Suprapubic skin (tissue), 3 donors: ENCODE measurements around the gene RBP5.

Experiments used
- POLR2AphosphoS5 ChIP-seq, 3 donors: sonication (generic); formaldehyde crosslinking; IDR thresholded peaks; one replicate each; pipeline ENCODE4 v1.6.1; 2017; ENCODE audit warnings: antibody characterized with exemption in 3 of 3
- TF ChIP-seq, protein P1 (sequence below), 2 donors: fragments of 200-600 bp in 1 of 2; fragments of 450-650 bp in 1 of 2; sonication (generic) in 1 of 2; IDR thresholded peaks; one replicate each; pipeline ENCODE4 v1.5.1; 2016 to 2019; ENCODE audit warnings: antibody characterized with exemption in 2 of 2, mild to moderate bottlenecking in 1 of 2, moderate library complexity in 1 of 2

DNA sequence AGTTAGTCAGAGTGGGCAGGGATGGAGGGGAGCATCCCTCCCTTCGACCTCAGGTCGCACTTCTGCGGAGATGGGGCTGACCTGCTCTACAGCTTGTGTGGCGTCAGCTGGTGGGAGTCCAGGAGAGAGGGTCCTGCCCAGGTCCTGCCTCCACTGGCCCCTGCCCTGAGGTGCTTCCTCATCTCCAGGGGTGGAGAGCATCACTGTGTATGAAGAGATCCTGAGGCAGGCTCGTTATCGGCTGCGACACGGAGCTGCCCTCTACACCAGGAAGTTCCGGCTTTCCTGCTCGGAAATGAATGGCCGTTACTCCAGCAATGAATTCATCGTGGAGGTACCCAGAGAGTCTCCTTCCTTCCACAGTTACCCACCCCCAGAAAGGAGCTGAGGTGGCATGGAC is 21.7 kb upstream of the RBP5 start:
- TF ChIP-seq, protein P1, sequence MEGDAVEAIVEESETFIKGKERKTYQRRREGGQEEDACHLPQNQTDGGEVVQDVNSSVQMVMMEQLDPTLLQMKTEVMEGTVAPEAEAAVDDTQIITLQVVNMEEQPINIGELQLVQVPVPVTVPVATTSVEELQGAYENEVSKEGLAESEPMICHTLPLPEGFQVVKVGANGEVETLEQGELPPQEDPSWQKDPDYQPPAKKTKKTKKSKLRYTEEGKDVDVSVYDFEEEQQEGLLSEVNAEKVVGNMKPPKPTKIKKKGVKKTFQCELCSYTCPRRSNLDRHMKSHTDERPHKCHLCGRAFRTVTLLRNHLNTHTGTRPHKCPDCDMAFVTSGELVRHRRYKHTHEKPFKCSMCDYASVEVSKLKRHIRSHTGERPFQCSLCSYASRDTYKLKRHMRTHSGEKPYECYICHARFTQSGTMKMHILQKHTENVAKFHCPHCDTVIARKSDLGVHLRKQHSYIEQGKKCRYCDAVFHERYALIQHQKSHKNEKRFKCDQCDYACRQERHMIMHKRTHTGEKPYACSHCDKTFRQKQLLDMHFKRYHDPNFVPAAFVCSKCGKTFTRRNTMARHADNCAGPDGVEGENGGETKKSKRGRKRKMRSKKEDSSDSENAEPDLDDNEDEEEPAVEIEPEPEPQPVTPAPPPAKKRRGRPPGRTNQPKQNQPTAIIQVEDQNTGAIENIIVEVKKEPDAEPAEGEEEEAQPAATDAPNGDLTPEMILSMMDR (IDR thresholded peaks at IDR 0.05): no peak
- no peak for TF ChIP-seq POLR2AphosphoS5 (IDR thresholded peaks at IDR 0.05)
